DOHH2 (cell line): Measurements from ENCODE around the gene GNPAT.
"Not testable (repeated sequence)": the region's sequence is repeated elsewhere in the genome, so short reads cannot be mapped to it uniquely, and the experiment has no call there.

Experiments used
- H3F3A ChIP-seq: fragments of 200-600 bp; sonication (generic), shearing (Covaris generic); 2 replicates; pipeline ENCODE4 v1.6.0; 2016; ENCODE audit warnings: antibody characterized with exemption, mild to moderate bottlenecking; ENCODE audit not compliant: control insufficient read depth, insufficient read depth
- H3K27ac ChIP-seq: fragments of 200-600 bp; sonication (generic); 2 replicates; pipeline ENCODE4 v1.5.1; 2014; ENCODE audit warnings: low read depth, mild to moderate bottlenecking, low read length, moderate library complexity
- H3K27me3 ChIP-seq: fragments of 200-600 bp; sonication (generic); 2 replicates; pipeline ENCODE4 v1.6.1; 2014; ENCODE audit warnings: mild to moderate bottlenecking, low read length, mixed read lengths; ENCODE audit not compliant: control insufficient read depth
- H3K36me3 ChIP-seq: fragments of 200-600 bp; sonication (generic); 2 replicates; pipeline ENCODE4 v1.6.1; 2014; ENCODE audit warnings: mild to moderate bottlenecking, low read length, moderate library complexity, mixed read lengths; ENCODE audit not compliant: control insufficient read depth
- H3K4me1 ChIP-seq: fragments of 200-600 bp; sonication (generic); 2 replicates; pipeline ENCODE4 v1.6.1; 2014; ENCODE audit warnings: mild to moderate bottlenecking, low read length, mixed read lengths; ENCODE audit not compliant: control insufficient read depth
- H3K4me2 ChIP-seq: fragments of 200-600 bp; sonication (generic); 2 replicates; pipeline ENCODE4 v1.6.0; 2014; ENCODE audit warnings: mild to moderate bottlenecking, low read length, moderate library complexity
- H3K4me3 ChIP-seq: fragments of 200-600 bp; sonication (generic); 2 replicates; pipeline ENCODE4 v1.5.1; 2014; ENCODE audit warnings: mild to moderate bottlenecking, low read length, mixed read lengths
- H3K79me2 ChIP-seq: fragments of 200-600 bp; sonication (generic); 2 replicates; pipeline ENCODE4 v1.6.1; 2014; ENCODE audit warnings: mild to moderate bottlenecking, low read length, mixed read lengths; ENCODE audit not compliant: control insufficient read depth
- H3K9me2 ChIP-seq: fragments of 200-600 bp; sonication (generic); replicated peaks from 2 replicates; pipeline ENCODE4 v1.6.1; 2014; ENCODE audit warnings: mild to moderate bottlenecking, low read length, mixed read lengths; ENCODE audit not compliant: control insufficient read depth
- H3K9me3 ChIP-seq: fragments of 200-600 bp; sonication (generic); 2 replicates; pipeline ENCODE4 v1.6.1; 2014; ENCODE audit warnings: antibody characterized with exemption, low read length, mixed read lengths; ENCODE audit not compliant: control insufficient read depth, insufficient read depth
- H4K20me1 ChIP-seq: fragments of 200-600 bp; sonication (generic); 2 replicates; pipeline ENCODE4 v1.6.0; 2014; ENCODE audit warnings: low read depth, mild to moderate bottlenecking, antibody characterized with exemption, low read length, moderate library complexity; ENCODE audit not compliant: control insufficient read depth, insufficient read depth
- EZH2phosphoT487 ChIP-seq: fragments of 200-600 bp; sonication (generic); IDR thresholded peaks from 2 replicates; pipeline ENCODE4 v1.6.1; 2017; ENCODE audit warnings: borderline replicate concordance, mild to moderate bottlenecking, antibody characterized with exemption, low read length, moderate library complexity, mixed read lengths
- TF ChIP-seq, protein P1 (sequence below): fragments of 200-600 bp; sonication (generic); IDR thresholded peaks from one replicate; pipeline ENCODE4 v1.5.1; 2014; ENCODE audit warnings: antibody characterized with exemption, mild to moderate bottlenecking, low read depth, low read length; ENCODE audit not compliant: poor library complexity, severe bottlenecking

The GNPAT gene

DNA sequence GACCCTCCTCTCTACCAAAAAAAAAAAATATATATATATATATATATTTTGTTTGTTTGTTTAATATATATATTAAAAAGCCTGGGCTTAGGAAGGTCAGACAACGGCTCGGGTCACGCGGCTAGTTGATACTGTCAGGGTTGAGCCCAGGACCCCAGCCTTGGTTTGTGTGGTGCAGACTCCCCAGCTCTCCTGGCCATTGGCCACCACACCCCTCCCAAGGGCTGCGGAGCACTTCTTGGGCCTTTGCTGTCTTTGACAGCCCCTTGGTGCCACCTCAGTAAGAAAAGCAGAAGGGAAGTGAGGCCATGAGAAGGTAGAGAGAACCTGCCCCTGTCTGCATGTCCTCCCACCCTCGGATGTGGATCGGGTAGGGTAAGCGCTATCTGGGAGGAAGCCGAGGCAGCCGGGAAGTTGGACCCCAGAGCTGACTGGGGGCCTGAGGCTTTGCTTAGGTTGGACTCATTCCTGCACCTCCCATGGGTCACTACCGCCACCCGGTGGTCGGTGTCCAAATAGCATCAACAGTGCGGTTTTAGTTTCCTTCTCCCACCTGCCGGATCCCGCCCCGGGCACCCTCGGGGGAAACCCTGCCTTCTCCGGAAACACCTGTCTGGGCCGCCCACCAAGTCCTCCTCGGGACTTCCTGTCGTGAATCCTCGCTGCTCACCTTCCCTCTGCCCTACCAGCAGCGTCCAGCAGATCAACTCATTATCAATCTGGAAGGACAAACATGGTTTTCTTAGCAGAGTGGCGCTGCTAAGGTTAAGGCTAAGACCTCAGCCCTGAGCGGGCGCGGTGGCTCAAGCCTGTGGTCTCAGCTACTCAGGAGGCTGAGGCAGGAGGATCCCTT, 29.8 kb upstream of the GNPAT start:
- H3K79me2 ChIP-seq, result no peaks in the 10 kb centered on the region
- no peaks in the 10 kb centered on the region for H3K9me2 ChIP-seq
- no peaks in the 10 kb centered on the region for H3K36me3 ChIP-seq
- no peaks in the 10 kb centered on the region for H3K27me3 ChIP-seq
- H3K4me1 ChIP-seq, result peaks cover 32% of the 10 kb centered on the region
- no peaks in the 10 kb centered on the region for H3K9me3 ChIP-seq
- peak overlapping the region; percentile 90 for H3K4me2 ChIP-seq
- H4K20me1 ChIP-seq, result no peaks in the 10 kb centered on the region
- H3F3A ChIP-seq, result peaks cover 5% of the 10 kb centered on the region
- no peak overlapping the region for H3K27ac ChIP-seq
- peak overlapping the region; percentile 74 for H3K4me3 ChIP-seq
- TF ChIP-seq, protein P1, sequence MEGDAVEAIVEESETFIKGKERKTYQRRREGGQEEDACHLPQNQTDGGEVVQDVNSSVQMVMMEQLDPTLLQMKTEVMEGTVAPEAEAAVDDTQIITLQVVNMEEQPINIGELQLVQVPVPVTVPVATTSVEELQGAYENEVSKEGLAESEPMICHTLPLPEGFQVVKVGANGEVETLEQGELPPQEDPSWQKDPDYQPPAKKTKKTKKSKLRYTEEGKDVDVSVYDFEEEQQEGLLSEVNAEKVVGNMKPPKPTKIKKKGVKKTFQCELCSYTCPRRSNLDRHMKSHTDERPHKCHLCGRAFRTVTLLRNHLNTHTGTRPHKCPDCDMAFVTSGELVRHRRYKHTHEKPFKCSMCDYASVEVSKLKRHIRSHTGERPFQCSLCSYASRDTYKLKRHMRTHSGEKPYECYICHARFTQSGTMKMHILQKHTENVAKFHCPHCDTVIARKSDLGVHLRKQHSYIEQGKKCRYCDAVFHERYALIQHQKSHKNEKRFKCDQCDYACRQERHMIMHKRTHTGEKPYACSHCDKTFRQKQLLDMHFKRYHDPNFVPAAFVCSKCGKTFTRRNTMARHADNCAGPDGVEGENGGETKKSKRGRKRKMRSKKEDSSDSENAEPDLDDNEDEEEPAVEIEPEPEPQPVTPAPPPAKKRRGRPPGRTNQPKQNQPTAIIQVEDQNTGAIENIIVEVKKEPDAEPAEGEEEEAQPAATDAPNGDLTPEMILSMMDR, result peak; percentile 91
- TF ChIP-seq EZH2phosphoT487, result no peak

DNA sequence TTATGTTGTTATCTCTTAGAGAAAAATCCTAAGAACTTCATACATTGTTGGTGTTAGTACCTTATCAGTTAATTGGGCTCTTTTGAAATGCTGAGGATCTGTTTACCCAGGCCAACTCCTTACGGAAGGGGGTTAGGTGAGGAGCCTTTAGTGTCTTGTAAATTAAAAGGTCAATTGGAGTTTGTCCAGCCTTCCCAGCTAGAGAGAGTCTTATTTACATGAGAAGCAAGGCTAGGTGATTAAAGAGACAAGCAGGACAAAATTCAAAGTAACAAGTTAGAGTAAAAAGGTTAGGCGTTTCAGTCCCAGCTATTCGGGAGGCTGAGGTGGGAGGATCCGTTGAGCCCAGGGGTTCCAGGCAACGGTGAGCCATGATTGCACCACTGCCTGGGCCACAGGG, 28.7 kb upstream of the GNPAT start:
- H3K79me2 ChIP-seq, H3K27ac ChIP-seq, H3K36me3 ChIP-seq, H3K9me2 ChIP-seq, H3K27me3 ChIP-seq, H4K20me1 ChIP-seq, H3F3A ChIP-seq, H3K4me3 ChIP-seq, H3K9me3 ChIP-seq, H3K4me2 ChIP-seq: not testable (repeated sequence)
- H3K4me1 ChIP-seq, result peaks cover 36% of the 10 kb centered on the region

DNA sequence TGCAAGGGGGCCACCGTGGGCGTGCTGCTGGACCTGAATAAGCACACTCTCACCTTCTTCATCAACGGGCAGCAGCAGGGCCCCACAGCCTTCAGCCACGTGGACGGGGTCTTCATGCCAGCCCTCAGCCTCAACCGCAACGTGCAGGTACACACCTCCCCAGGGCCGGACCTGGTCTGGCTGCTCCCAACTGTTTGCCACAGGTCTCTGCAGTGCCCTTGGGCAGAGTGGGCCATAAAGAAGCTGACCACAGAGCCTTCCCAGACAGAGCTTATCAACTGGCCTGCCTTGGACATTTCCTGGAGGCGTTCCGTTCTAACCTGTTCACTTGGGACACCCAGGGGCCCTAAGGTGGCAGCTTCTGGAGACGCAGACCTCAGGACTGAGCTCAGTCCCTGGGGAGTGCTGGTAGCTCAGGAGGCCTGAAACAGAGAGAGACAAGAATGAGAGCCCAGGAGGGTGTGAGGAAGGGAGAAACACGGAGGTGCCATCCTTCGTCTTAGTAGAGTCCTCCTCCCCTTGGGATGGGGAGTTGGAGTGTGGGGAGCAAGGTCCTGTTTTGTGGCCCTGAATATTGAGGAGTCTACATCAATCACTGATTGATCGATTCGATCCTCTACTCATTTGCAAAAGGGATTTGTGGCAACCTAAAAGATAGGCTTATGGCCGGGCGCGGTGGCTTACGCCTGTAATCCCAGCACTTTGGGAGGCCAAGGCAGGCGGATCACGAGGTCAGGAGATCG, 27.0 kb upstream of the GNPAT start:
- H3K4me3 ChIP-seq, result no peak overlapping the region
- no peak overlapping the region for H3K4me2 ChIP-seq
- peaks cover 6% of the 10 kb centered on the region for H3F3A ChIP-seq
- no peaks in the 10 kb centered on the region for H4K20me1 ChIP-seq
- no peak overlapping the region for H3K27ac ChIP-seq
- TF ChIP-seq, protein P1, result no peak
- no peak for TF ChIP-seq EZH2phosphoT487
- H3K79me2 ChIP-seq, result no peaks in the 10 kb centered on the region
- peaks cover 36% of the 10 kb centered on the region for H3K4me1 ChIP-seq
- H3K9me3 ChIP-seq, result no peaks in the 10 kb centered on the region
- no peaks in the 10 kb centered on the region for H3K27me3 ChIP-seq
- H3K9me2 ChIP-seq, result no peaks in the 10 kb centered on the region
- H3K36me3 ChIP-seq, result no peaks in the 10 kb centered on the region
